ENCODE measurements around the gene DNAJB6.
A peak's percentile ranks its signal among the peaks of the same experiment; 100 is the strongest.
"Not testable (repeated sequence)": the region's sequence is repeated elsewhere in the genome, so short reads cannot be mapped to it uniquely, and the experiment has no call there.

DNAJB6 gene

GRCh38 chr7:157323401-157323800 lies 13.4 kb upstream of the DNAJB6 start:
- no peak for DNase-seq (ENCODE audit: low read depth)

GRCh38 chr7:157329447-157329846 lies 7.4 kb upstream of the DNAJB6 start:
- DNase-seq (ENCODE audit: low read depth): no peak

- not testable (repeated sequence) for DNase-seq (ENCODE audit: low read depth)
These were observed 6.2 kb upstream of the DNAJB6 start for GRCh38 chr7:157330567-157330966.

GRCh38 chr7:157331049-157331448 lies 5.8 kb upstream of the DNAJB6 start:
- not testable (repeated sequence) for DNase-seq (ENCODE audit: low read depth)

- DNase-seq (ENCODE audit: low read depth): no peak
These were observed 1.6 kb upstream of the DNAJB6 start for GRCh38 chr7:157335236-157335635.

- no peak for DNase-seq (ENCODE audit: low read depth)
These were observed 817 bp upstream of the DNAJB6 start for GRCh38 chr7:157335991-157336382.

- DNase-seq (ENCODE audit: low read depth): peak; percentile 53
These were observed 729 bp downstream of the DNAJB6 start for GRCh38 chr7:157337316-157338149.

GRCh38 chr7:157339777-157340677 lies 3.2 kb downstream of the DNAJB6 start:
- DNase-seq (ENCODE audit: low read depth): peak; percentile 57

GRCh38 chr7:157347217-157347904 lies 10.6 kb downstream of the DNAJB6 start:
- DNase-seq (ENCODE audit: low read depth): peak; percentile 23

GRCh38 chr7:157348548-157348947 lies 11.7 kb downstream of the DNAJB6 start:
- DNase-seq (ENCODE audit: low read depth): no peak

GRCh38 chr7:157352516-157352915 lies 15.7 kb downstream of the DNAJB6 start:
- no peak for DNase-seq (ENCODE audit: low read depth)

GRCh38 chr7:157355784-157356511 lies 19.1 kb downstream of the DNAJB6 start:
- no peak for DNase-seq (ENCODE audit: low read depth)

- no peak for DNase-seq (ENCODE audit: low read depth)
These were observed 20.6 kb downstream of the DNAJB6 start for GRCh38 chr7:157357129-157358040.

GRCh38 chr7:157358041-157358752 lies 21.4 kb downstream of the DNAJB6 start:
- DNase-seq (ENCODE audit: low read depth): no peak

GRCh38 chr7:157358753-157359096 lies 21.9 kb downstream of the DNAJB6 start:
- no peak for DNase-seq (ENCODE audit: low read depth)

- no peak for DNase-seq (ENCODE audit: low read depth)
These were observed 22.8 kb downstream of the DNAJB6 start for GRCh38 chr7:157359581-157359980.

GRCh38 chr7:157360483-157361025 lies 23.8 kb downstream of the DNAJB6 start:
- no peak for DNase-seq (ENCODE audit: low read depth)

GRCh38 chr7:157361537-157361936 lies 24.7 kb downstream of the DNAJB6 start:
- no peak for DNase-seq (ENCODE audit: low read depth)

- DNase-seq (ENCODE audit: low read depth): no peak
These were observed 25.9 kb downstream of the DNAJB6 start for GRCh38 chr7:157362729-157363128.

GRCh38 chr7:157366722-157367121 lies 29.9 kb downstream of the DNAJB6 start:
- DNase-seq (ENCODE audit: low read depth): no peak
